Posterior cingulate gyrus (tissue), 11 donors: ENCODE results near the gene HSF5.
"Not testable (repeated sequence)": the region's sequence is repeated elsewhere in the genome, so short reads cannot be mapped to it uniquely, and the experiment has no call there.

Experiments used
- DNase-seq, 10 donors: peaks; one replicate each; pipeline versions ENCODE4 v3.0.0 to v3.0.0-alpha.2; 2020 to 2021; ENCODE audit warnings: mixed read lengths in 3 of 10
- intact Hi-C: fragments of 100-400 bp; cut with DNase I; formaldehyde crosslinking; loops from one replicate; pipeline ENCODE4 v1.15.1; 2023

HSF5 gene

DNA sequence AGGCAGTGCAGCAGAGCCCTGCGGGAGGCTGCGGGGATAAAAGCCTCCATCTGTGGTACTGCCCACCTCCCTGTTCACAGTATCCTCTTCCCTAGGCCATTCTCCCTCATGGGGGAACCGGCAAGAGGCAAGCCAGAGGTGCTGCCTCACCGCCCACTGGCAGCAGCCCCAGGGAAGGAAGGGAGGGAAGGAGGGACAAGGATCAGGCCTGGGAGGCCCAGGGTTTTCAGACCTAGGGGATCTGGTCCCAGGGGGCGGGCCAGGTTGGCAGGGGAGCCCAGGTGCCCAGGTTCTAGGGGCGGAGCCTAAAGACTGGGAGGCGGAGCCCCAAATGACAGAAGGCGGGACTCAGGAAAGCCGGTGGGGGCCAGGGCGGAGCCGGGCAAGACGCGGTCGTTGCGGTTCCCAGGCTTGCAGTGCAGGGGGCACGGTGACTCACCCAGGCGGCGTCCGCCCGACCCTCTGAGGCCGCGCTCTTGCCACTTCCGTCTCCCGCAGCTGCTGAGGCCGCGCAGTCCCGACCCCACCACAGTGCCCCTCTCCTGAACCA lies 29.2 kb upstream of the HSF5 start:
- intact Hi-C loops = loop anchor here (5.0 to 10.0 kb wide), 3 partner anchors 163 to 590 kb away; partner anchors contain the start of genes RAD51C, SUPT4H1, TEX14 and TRIM37
- DNase-seq = no peak

DNA sequence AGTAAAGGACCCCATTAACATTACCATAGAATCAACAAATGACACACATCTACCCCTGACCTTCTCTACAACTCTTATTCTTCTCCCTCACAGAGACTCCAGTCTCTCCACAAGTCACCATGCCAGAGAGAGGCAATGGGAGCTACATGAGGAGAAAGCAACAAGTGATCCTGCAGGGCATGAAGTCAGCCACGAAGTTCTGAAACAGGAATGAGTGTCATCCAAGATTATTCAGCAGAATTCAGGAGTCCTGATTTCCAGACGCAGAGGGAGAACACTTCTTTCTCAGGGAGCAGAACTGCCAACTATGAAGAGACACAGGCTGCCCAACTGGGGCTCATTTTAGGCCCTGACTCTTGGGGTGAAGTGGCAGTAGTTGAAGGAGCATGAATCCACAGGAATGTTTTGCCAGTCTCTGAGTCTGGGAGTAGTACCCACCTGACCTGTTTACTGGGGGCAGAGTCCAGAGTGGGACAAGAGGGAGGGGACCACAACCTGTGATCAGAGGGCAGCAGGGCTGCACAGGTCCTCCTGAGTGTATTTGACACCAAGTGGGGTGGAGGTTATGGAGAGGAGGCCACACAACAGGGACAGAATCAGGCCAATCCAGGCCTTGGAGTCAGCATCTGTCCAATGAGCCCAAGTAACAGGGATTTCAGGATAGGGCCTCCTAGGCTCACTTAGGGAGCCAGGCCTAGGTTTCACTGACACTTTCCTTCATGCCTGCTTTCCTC lies 28.6 kb upstream of the HSF5 start:
- intact Hi-C loops = loop anchor here (5.0 to 10.0 kb wide), 3 partner anchors 162 to 590 kb away; partner anchors contain the start of genes RAD51C, SUPT4H1, TEX14 and TRIM37
- no peak for DNase-seq

- DNase-seq = no peak
- intact Hi-C loops = loop anchor here (5.0 to 10.0 kb wide), 3 partner anchors 160 to 592 kb away; partner anchors contain the start of genes RAD51C, SUPT4H1, TEX14 and TRIM37
These were observed 27.1 kb upstream of the HSF5 start for GRCh38 chr17:58515286-58515685.

- no peak for DNase-seq
- intact Hi-C loops = loop anchor here (5.0 to 10.0 kb wide), 3 partner anchors 160 to 593 kb away; partner anchors contain the start of genes RAD51C, SUPT4H1, TEX14 and TRIM37
These were observed 26.6 kb upstream of the HSF5 start for GRCh38 chr17:58514770-58515157.

DNA sequence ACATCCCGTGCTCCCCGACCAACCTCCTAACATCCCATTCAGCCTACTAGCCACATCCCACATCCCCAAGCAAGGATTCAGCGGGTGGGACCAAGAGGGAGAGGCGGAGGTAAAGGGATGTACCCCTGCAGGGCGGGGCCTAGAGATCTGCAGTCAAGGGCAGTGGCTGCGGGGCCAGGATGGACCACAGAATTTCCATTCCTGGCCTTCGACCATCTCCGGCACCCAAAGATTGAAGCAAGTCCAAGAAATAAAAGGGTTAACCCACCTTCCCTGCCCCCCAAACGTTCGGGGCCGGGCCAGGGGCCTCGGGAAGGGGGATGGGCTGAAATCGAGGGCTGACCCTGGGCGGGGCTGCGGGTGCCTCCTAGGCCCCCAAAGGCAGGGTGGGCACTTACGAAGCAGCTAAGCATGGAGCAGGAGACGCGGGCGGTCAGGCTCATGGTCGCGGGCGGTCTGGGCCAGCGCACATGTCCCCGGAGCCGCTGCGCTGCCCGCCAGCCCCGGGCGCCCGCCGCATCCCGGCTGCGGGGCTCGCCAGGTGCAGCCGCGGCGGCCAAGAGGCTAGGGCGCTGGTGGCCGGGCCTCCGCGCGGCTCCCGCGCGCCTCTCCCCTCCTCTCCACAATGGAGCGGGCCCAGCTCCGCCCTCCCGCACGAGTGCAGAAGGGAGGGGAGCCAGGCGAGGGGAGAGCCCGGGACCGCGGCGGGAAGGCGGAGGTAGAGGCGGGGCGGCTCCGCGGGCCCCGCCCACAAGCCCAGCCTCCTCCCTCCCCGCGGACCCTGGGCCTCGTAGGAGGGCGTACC lies 26.0 kb upstream of the HSF5 start, which contains the start of gene MTMR4:
Gene MTMR4 (minus strand): TSS at position 674 of the 805 bp plus-strand sequence. CDS start 231 bp downstream, at position 443.
- intact Hi-C loops = loop anchor here (10.0 kb wide), 1 partner anchor 159 kb away; the partner anchor contains the start of gene SUPT4H1
- peak; percentile 61 to 97 (median 84) for DNase-seq

DNA sequence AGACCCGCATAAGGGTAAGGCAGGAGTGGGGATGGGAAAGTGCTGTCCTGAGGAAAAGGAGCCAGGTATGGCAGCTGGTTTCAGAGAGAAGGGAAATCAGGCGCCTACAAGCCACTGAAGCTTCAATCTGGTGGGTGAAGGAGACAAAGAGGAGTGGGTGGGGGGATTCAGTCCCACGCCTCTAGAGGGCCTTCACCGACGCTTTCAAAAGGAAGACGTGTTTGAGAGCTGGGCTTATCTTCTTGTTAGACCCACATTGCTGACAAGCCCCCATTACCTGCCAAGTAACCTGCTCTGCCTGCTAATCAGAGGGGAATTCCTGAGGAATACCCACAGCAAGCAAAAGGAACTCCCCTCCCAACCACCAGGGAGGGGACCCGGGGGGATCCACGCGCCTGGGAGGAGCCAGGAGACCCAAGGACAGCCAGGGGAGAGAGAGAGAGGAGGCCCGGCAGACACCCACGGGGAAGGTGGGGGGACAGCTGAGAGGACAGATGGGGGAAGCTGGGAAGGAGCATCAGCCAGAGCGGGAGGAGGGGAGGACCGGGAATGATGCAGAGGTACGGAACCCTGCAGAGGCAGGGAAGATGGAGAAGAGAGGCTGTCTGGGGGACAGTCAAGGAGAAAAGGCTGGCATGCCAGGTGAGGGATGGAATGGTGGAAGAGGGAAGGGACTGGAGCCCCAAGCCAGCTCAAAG lies 25.2 kb upstream of the HSF5 start:
- intact Hi-C loops = loop anchor here (10.0 kb wide), 1 partner anchor 159 kb away; the partner anchor contains the start of gene SUPT4H1
- DNase-seq = peak in 5 of 10 donors; percentile 41 to 92 (median 84)

DNA sequence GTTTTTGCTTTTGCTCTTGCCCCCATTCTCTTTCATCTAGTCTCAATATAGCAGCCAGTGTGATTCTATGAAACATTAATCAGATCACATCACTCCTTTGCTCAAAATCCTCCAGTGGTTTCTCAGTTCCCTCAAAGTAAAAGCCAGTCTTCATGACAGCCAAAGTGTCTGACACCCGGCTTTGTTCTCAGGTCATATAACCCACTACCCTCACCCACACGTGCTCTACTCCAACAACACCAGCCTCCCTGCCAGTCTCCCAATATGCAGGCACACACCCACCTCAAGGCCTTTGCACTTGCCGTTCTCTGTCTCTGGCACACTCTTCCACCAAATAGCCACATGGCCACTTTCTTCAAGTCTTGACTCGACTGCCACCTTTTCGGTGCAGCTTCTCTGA lies 21.9 kb upstream of the HSF5 start:
- intact Hi-C loops = loop anchor here (10.0 kb wide), 1 partner anchor 155 kb away; the partner anchor contains the start of gene SUPT4H1
- DNase-seq = no peak

DNA sequence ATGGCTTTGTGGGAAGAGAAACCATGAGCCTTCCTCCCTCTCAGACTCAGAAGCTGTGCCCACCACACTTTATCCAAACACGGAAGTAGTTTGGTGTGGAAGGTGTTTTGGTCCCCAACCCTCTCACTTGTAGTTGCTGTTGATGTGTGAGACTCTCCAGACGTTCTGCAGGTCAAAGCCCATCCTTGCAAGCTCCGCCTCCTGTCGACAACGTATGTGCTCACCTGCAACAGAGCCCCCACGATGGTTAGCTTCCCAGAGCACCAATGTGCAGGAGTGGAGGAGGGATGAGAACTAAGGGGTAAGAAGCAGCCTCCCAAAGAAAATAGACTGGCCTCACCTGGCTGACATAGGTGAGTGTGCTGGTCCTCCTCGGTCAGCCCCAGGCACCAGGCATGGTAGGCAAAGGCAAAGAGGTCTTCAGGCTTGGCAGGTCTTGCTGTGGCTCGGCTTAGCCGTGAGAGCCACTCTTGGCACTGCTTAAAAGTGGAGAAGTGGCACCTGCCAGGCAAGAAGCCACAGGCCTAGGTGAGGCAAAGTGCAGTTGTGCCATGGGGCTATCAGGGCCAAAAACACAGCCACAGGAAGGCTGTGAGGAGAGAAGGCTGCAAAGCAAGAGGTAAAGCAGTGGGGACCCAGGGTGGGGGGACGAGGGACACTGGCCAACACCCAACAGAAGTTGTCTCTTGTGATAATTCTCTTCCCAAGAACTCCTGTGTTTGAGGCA lies 20.3 kb upstream of the HSF5 start:
- DNase-seq = no peak
- intact Hi-C loops = no loop called here

DNA sequence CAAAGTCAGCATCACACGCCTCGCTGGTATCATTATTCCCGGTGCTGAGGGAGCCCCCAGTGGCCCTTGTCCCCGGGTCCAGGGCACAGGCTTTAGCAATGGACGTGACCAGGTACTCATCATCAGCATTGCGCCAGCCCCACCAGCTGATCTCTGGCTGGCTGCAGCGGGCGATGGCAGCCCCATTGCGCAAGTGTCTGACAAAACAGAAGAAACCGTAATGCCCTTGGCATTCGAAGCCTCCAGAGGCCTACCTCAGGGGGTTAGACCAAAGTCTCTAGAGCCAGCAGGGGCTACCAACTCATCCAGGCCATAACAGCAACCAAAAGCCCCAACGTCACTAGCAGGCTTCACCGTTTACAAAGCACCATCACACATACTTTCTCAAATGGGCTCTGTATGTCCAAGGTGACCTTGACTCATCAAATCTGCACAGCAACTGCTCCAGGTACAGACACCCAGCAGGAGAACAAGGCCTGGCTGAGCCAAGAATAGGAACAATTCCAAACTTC lies 19.0 kb upstream of the HSF5 start:
- intact Hi-C loops = no loop called here
- DNase-seq = no peak

GRCh38 chr17:58506354-58507080 lies 18.3 kb upstream of the HSF5 start:
- intact Hi-C loops = no loop called here
- no peak for DNase-seq

DNA sequence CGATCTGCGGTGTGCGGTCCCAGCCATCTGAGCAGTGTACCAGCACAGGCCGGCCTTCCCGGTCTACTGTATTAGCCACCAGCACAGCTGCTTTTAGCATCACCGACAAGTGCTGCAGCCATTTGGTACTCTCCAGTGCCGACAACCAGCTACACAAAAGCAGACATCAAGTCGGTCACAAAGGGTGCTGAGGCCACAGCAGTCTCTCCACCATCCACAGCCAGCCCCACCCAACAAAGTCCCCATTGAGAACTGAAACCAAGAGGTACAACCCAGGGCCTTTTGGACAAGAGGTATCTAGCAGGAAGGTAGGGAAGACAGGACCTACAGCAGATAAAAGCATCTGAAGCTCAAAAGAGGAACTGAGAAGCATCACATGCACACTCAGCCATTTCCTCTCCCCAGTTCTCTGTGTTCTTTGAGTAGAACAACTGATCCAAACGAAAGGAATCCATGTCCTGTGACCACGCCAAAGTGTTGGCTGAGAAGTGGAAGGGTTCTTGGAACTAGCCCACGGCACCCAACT lies 16.7 kb upstream of the HSF5 start:
- DNase-seq = no peak
- intact Hi-C loops = no loop called here

DNA sequence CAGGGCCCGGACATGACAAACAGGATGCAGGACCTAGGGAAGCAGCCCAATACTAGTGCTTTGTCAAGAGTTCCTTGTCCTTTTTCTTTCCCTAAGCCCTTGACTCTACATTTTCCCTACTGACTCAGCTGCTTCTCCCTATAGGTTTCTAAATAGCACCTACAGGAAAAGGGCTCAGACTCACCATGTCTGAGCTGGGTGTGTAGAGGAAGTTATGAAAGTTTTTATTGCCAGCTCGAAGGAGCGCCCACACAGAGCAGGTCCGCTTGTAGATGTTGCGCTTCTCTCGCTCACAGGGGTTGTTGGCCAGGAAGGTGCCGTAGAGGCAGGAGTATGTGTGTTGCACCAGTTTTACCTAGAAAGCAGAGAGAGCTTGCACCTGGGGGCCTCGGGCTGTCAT lies 15.7 kb upstream of the HSF5 start:
- intact Hi-C loops = no loop called here
- DNase-seq = no peak

GRCh38 chr17:58503134-58503533 lies 14.9 kb upstream of the HSF5 start:
- intact Hi-C loops, DNase-seq: not testable (repeated sequence)

DNA sequence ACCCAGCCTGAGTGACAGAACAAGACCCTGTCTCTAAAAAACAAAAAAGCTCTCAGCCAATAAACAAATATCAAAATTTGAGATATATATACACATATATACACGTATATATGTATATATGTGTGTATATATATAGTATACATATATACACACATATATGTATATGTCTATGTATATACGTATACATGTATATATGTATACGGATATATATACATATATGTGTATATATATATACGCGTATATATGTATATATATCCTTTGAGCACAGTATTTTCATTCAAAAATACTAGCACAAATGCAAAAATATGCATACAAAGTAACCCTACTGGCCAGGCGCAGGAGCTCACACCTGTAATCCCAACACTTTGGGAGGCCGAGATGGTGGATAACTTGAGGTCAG lies 13.2 kb upstream of the HSF5 start:
- intact Hi-C loops = no loop called here

DNA sequence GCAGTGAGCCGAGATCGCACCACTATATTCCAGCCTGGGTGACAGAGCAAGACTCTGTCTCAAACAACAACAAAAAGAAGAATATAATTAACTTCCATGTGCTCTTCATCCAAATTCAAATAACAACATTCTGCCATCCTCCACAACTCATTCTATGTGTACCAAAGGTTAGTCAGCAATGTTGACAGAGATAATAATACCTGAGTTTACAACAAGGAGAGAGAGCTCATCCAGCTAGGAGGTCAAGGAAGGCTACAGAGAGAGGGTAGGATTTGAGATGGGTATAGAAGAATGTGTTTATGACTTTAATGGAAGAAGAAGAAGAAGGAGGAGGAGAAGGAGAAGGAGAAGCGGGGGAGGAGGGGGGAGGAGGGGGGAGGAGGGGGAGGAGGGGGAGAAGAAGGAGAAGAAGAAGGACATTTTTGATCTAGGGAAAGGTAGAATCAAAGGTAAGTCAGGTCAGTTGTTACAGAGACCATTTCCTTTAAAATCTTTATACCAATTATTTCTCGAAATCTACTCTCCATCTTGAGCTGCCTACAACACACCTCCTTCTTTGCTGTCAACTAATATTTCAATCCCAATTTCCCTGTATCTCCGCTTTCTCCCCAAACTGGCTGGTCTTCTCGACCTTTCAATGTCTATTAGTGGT lies 10.1 kb upstream of the HSF5 start:
- intact Hi-C loops = no loop called here
- DNase-seq = no peak

More for the DNA sequence above, 13.2 kb upstream of the HSF5 start:
- no peak for DNase-seq

GRCh38 chr17:58493506-58493905 lies 5.3 kb upstream of the HSF5 start:
- no peak for DNase-seq
- intact Hi-C loops = no loop called here

GRCh38 chr17:58492238-58493121 lies 4.3 kb upstream of the HSF5 start:
- intact Hi-C loops = no loop called here
- DNase-seq = peak in 1 of 10 donors; percentile 41
